GM12878 (cell line): Measurements from ENCODE around the gene MPDZ. TPM values are rescaled to one million over a fixed set of nuclear protein-coding genes. Genes with fewer than 3 reads are reported as not detected.

Source experiments
- ATAC-seq: fragments of 200-7000 bp; cut with Tn5 transposase; 3 replicates; pipeline ENCODE4 v1.9.1; 2020; ENCODE audit warnings: mild to moderate bottlenecking, moderate library complexity
- BruUV-seq: library from RNA; stranded (reverse); fragments of 400-500 nt; replicated peaks from 2 replicates; lab custom pipeline; 2021; lab: Mats Ljungman, UMichigan
- CTCF ChIA-PET: fragments of 300-600 bp; sonication (Branson Sonifier 250); formaldehyde crosslinking; extraction: SDS; loops from one replicate; lab custom pipeline; 2021; ENCODE audit warnings: inconsistent platforms; lab: Yijun Ruan, JAX
- POLR2A ChIA-PET: fragments of 350-600 bp; formaldehyde crosslinking; extraction: SDS; loops from one replicate; lab custom pipeline; 2021; ENCODE audit warnings: inconsistent platforms; lab: Charles Lee
- RAD21 ChIA-PET: fragments of 300-600 bp; sonication (Branson Sonifier 250); formaldehyde crosslinking; loops from one replicate; lab custom pipeline; 2023; ENCODE audit warnings: antibody characterized with exemption; ENCODE audit not compliant: unreplicated experiment; lab: Charles Lee
- SMC1A ChIA-PET: fragments of 300-600 bp; sonication (Branson Sonifier 250); formaldehyde crosslinking; loops from one replicate; lab custom pipeline; 2023; ENCODE audit not compliant: unreplicated experiment, uncharacterized antibody; lab: Charles Lee
- DNase-seq: peaks from one replicate; pipeline ENCODE4 v3.0.0-alpha.2; 2011; ENCODE audit warnings: low read depth, low spot score
- FAIRE-seq: peaks from 3 replicates; lab custom pipeline; 2011; peaks lifted over from hg19 to GRCh38; lab: Jason Lieb, UNC
- H2AFZ ChIP-seq: 2 replicates; pipeline ENCODE4 v1.6.0; 2011; ENCODE audit warnings: low read depth, low read length, control low read depth; ENCODE audit not compliant: control insufficient read depth
- H3K27ac ChIP-seq: 2 replicates; pipeline ENCODE4 v1.5.1; 2011; ENCODE audit warnings: control low read depth; ENCODE audit not compliant: control insufficient read depth, insufficient read depth
- H3K27me3 ChIP-seq, 2 experiments: replicated peaks in 1 of 2; 2 replicates each; pipeline versions ENCODE4 v1.6.0 to v1.6.1; 2011; ENCODE audit warnings: low read length in 1 of 2; ENCODE audit not compliant: control insufficient read depth in 2 of 2, insufficient read depth in 2 of 2
- H3K36me3 ChIP-seq, 2 experiments: 2 replicates each; pipeline ENCODE4 v1.5.1; 2011; ENCODE audit warnings: low read length in 1 of 2; ENCODE audit not compliant: control insufficient read depth in 2 of 2, insufficient read depth in 2 of 2
- H3K4me1 ChIP-seq: 2 replicates; pipeline ENCODE4 v1.6.1; 2011; ENCODE audit warnings: mild to moderate bottlenecking, low read length, moderate library complexity, mixed read lengths; ENCODE audit not compliant: control insufficient read depth, insufficient read depth
- H3K4me2 ChIP-seq: 2 replicates; pipeline ENCODE4 v1.6.0; 2011; ENCODE audit warnings: control low read depth; ENCODE audit not compliant: control insufficient read depth, insufficient read depth
- H3K4me3 ChIP-seq: fragments of 200-600 bp; sonication (generic); 2 replicates; pipeline ENCODE4 v1.5.1; 2016
- H3K79me2 ChIP-seq: 2 replicates; pipeline ENCODE4 v1.6.0; 2011; ENCODE audit warnings: low read length; ENCODE audit not compliant: control insufficient read depth, insufficient read depth
- H3K9ac ChIP-seq: 2 replicates; pipeline ENCODE4 v1.8.0; 2011; ENCODE audit warnings: low read length, control low read depth, mixed read lengths; ENCODE audit not compliant: control insufficient read depth, insufficient read depth
- H3K9me3 ChIP-seq: replicated peaks from 3 replicates; pipeline ENCODE4 v1.5.1; 2011; ENCODE audit warnings: mild to moderate bottlenecking, low read length; ENCODE audit not compliant: control insufficient read depth, insufficient read depth
- H4K20me1 ChIP-seq: 2 replicates; pipeline ENCODE4 v1.6.0; 2011; ENCODE audit not compliant: control insufficient read depth, insufficient read depth
- BMI1 ChIP-seq: fragments of 450-650 bp; IDR thresholded peaks from 2 replicates; pipeline ENCODE4 v1.6.1; 2016; ENCODE audit warnings: mild to moderate bottlenecking, moderate library complexity, borderline replicate concordance
- BRCA1 ChIP-seq: IDR thresholded peaks from 2 replicates; pipeline ENCODE4 v1.6.1; 2011; ENCODE audit warnings: low read depth, low read length, improper control_type of control experiment
- CHD2 ChIP-seq: IDR thresholded peaks from 2 replicates; pipeline ENCODE4 v1.6.1; 2011; ENCODE audit warnings: low read depth, low read length, improper control_type of control experiment, borderline replicate concordance
- KLF5 ChIP-seq: fragments of 450-650 bp; IDR thresholded peaks from 2 replicates; pipeline ENCODE4 v1.6.1; 2014; ENCODE audit warnings: mild to moderate bottlenecking; ENCODE audit not compliant: partially characterized antibody
- POLR2A ChIP-seq: IDR thresholded peaks from 2 replicates; pipeline ENCODE4 v1.6.1; 2011; ENCODE audit warnings: low read depth, mild to moderate bottlenecking, low read length
- SMAD1 ChIP-seq: fragments of 450-650 bp; IDR thresholded peaks from 2 replicates; pipeline ENCODE4 v1.6.1; 2018; ENCODE audit warnings: mild to moderate bottlenecking, low read depth; ENCODE audit not compliant: partially characterized antibody
- SMAD5 ChIP-seq: IDR thresholded peaks from 2 replicates; pipeline ENCODE4 v1.6.1; 2016; ENCODE audit warnings: antibody characterized with exemption, low read depth
- STAT1 ChIP-seq: fragments of 450-650 bp; conservative IDR thresholded peaks from 2 replicates; pipeline ENCODE4 v1.6.1; 2014; ENCODE audit warnings: antibody characterized with exemption, mild to moderate bottlenecking
- WGBS: methylation state at CpG from one replicate; pipeline ENCODE4 v1.1.6; 2016; ENCODE audit warnings: low lambda C conversion rate; ENCODE audit not compliant: insufficient replicate concordance, insufficient coverage; ENCODE audit errors: missing lambda C conversion rate; 5-methylcytosine and 5-hydroxymethylcytosine counted together
- in situ Hi-C: fragments of 300-500 bp; cut with MboI; formaldehyde crosslinking; loops from 9 replicates; pipeline ENCODE4 v1.14.3; 2018; ENCODE audit warnings: mixed read lengths
- intact Hi-C: fragments of 100-400 bp; cut with micrococcal nuclease; formaldehyde crosslinking; loops from one replicate; pipeline ENCODE4 v1.14.2; 2022; ENCODE audit not compliant: unreplicated experiment
- polyA plus RNA-seq, 11 experiments: library from polyadenylated mRNA; depleted of rRNA in 4 of 11; unstranded in 6 of 11; stranded (reverse) in 5 of 11; fragments of >200 nt; fragmentation: Nextera tagmentation in 4 of 11; fragmentation: Illumina TruSeq in 1 of 11; extraction: Ambion mirVana in 4 of 11; extraction: Trizol in 1 of 11; gene quantifications; 1 replicate in 1 of 11; 2 replicates in 10 of 11; pipeline versions ENCODE4 v1.2.1 to v1.2.3, GENCODE V29; 2011 to 2016; ENCODE audit warnings: inconsistent platforms in 2 of 11, missing spikeins in 2 of 11, low read depth in 1 of 11
- total RNA-seq, 4 experiments: library from RNA; depleted of rRNA in 3 of 4; stranded (reverse); fragments of >200 nt in 3 of 4; fragmentation: Illumina TruSeq in 1 of 4; extraction: Trizol in 1 of 4; gene quantifications; 2 replicates each; pipeline versions ENCODE4 v1.2.1 to v1.2.3, GENCODE V29; 2013 to 2021
- TF ChIP-seq, protein P1 (sequence below): IDR thresholded peaks from 2 replicates; pipeline ENCODE4 v1.6.1; 2011; ENCODE audit warnings: borderline replicate concordance, low read depth, mild to moderate bottlenecking, moderate library complexity, mixed read lengths, low read length; ENCODE audit not compliant: insufficient read depth; ENCODE audit errors: extremely low read length
- TF ChIP-seq, protein P2 (sequence below): IDR thresholded peaks from 2 replicates; pipeline ENCODE4 v1.6.1; 2012; ENCODE audit warnings: mild to moderate bottlenecking, low read depth, low read length

MPDZ gene
- total and polyA plus RNA-seq, 10 of the 15 experiments (the other 5 are each of a cell fraction or from before 2014, with no cell fraction given): 0.36 TPM; not detected in 9

DNA sequence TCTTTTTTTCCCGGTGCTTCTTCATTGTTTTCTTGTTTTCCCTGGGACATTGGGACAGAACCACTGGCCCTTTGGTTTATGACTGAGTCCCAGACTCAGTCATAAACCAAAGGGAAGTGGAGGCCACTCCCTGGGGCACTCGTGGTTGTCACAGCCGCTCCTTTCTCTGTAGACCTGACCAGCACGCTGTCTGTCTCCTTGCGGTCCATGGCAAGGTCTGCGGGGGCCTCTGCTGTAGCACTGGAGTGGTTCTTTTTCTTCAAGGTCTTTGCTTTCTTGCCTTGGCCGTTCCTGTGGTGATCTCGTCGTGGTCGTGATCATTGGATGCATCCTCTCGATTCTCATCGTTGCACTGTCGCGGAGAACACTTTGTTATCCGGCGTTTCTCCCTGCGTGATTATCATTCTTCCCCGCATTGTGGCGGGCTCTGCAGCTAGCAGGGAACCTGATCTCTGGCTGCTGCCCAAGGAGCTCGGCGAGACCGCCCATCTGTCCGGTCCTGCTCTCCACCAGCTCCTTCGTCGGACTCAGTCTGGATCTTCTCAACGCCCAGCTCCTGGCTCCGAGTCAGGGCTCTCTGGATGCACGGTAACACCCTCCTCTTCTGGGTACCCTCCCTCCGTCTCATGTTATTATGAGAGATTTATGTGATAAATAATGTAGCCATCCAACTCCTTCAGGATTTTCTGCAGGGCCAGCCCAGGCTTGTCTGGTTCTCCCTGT lies 43.5 kb upstream of the MPDZ start (continued):
- TF ChIP-seq, protein P1, sequence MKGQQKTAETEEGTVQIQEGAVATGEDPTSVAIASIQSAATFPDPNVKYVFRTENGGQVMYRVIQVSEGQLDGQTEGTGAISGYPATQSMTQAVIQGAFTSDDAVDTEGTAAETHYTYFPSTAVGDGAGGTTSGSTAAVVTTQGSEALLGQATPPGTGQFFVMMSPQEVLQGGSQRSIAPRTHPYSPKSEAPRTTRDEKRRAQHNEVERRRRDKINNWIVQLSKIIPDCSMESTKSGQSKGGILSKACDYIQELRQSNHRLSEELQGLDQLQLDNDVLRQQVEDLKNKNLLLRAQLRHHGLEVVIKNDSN: no peak
- TF ChIP-seq SMAD1 (no peak), STAT1 (no peak), KLF5 (no peak), BMI1 (no peak), POLR2A (no peak)
- TF ChIP-seq, protein P2, sequence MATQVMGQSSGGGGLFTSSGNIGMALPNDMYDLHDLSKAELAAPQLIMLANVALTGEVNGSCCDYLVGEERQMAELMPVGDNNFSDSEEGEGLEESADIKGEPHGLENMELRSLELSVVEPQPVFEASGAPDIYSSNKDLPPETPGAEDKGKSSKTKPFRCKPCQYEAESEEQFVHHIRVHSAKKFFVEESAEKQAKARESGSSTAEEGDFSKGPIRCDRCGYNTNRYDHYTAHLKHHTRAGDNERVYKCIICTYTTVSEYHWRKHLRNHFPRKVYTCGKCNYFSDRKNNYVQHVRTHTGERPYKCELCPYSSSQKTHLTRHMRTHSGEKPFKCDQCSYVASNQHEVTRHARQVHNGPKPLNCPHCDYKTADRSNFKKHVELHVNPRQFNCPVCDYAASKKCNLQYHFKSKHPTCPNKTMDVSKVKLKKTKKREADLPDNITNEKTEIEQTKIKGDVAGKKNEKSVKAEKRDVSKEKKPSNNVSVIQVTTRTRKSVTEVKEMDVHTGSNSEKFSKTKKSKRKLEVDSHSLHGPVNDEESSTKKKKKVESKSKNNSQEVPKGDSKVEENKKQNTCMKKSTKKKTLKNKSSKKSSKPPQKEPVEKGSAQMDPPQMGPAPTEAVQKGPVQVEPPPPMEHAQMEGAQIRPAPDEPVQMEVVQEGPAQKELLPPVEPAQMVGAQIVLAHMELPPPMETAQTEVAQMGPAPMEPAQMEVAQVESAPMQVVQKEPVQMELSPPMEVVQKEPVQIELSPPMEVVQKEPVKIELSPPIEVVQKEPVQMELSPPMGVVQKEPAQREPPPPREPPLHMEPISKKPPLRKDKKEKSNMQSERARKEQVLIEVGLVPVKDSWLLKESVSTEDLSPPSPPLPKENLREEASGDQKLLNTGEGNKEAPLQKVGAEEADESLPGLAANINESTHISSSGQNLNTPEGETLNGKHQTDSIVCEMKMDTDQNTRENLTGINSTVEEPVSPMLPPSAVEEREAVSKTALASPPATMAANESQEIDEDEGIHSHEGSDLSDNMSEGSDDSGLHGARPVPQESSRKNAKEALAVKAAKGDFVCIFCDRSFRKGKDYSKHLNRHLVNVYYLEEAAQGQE: no peak

DNA sequence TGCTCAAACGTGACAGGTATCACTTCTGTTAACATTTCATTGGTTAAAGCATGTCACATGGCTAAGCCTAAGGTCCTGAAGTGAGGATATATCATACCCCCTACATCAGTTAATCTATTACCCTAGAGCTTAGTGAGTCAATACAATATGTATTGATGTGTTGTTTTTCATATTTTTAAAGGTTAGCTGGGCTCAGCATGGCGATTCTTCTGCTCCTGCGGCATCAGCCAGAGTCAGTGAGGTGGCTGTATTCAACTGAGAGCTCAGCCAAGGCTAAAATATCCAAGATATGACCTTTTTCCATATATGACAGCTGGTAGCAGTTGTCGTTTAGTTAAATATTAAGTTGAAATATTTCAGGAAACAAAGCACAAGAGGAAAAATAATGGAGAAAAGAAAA lies 38.5 kb upstream of the MPDZ start:
- DNase-seq (no peak), FAIRE-seq (no peak), ATAC-seq (no peak)
- Histone ChIP-seq H3K4me1 (no peaks in the 10 kb centered on the region), H4K20me1 (no peaks in the 10 kb centered on the region), H3K9ac (no peak overlapping the region), H3K9me3 (no peaks in the 10 kb centered on the region), H3K27me3 (no peaks in the 10 kb centered on the region), H3K36me3 (no peaks in the 10 kb centered on the region), H3K4me3 (no peak overlapping the region), H3K4me2 (no peak overlapping the region), H3K27ac (no peak overlapping the region), H3K79me2 (no peaks in the 10 kb centered on the region), H2AFZ (no peak overlapping the region)
- RAD21 ChIA-PET: no interaction called here
- intact Hi-C loops (no loop called here), in situ Hi-C loops (no loop called here)
- POLR2A ChIA-PET: no interaction called here
- 15% methylated on average over 4 of the region's 4 CpGs for WGBS
- BruUV-seq: no TSS peak
- CTCF ChIA-PET: no interaction called here
- SMC1A ChIA-PET: no interaction called here
- TF ChIP-seq SMAD5 (no peak), STAT1 (no peak), BRCA1 (no peak), CHD2 (no peak)
